Measurements from ENCODE around the gene SLC25A36. TPM values are rescaled to one million over a fixed set of nuclear protein-coding genes. Genes with fewer than 3 reads are reported as not detected.
"Not testable (repeated sequence)": the region's sequence is repeated elsewhere in the genome, so short reads cannot be mapped to it uniquely, and the experiment has no call there.

SLC25A36 gene
- total and polyA plus RNA-seq, 2 of the 4 experiments (the other 2 are of a cell fraction) = 31.3 to 76.7 TPM

- BruUV-seq (replicated peaks); H3K14ac ChIP-seq (replicated peaks; ENCODE audit: low read depth, low read length); ATAC-seq (ENCODE audit: low read depth); in situ Hi-C loops (cut with MboI; ENCODE audit: low sequenced_read_pairs); H3K9ac ChIP-seq (ENCODE audit: low read depth, low read length); H3K9me3 ChIP-seq (ENCODE audit: control insufficient read depth, insufficient read depth, low read length); DNase-seq; H4K91ac ChIP-seq (ENCODE audit: insufficient read depth, low read depth, low read length); H3K4me2 ChIP-seq (ENCODE audit: low read depth, low read length); H3K4ac ChIP-seq (ENCODE audit: low read depth, low read length); H2AK9ac ChIP-seq (replicated peaks; ENCODE audit: low read depth, low read length, poor library complexity); H3K27ac ChIP-seq (ENCODE audit: insufficient read depth, low read length); H3K36me3 ChIP-seq (ENCODE audit: control insufficient read depth, insufficient read depth, low read length); H3K23ac ChIP-seq (ENCODE audit: low read depth, low read length); H3K9me1 ChIP-seq (ENCODE audit: insufficient read depth, low read length); H2AFZ ChIP-seq (replicated peaks; ENCODE audit: low read length, poor library complexity); CTCF ChIA-PET; H2BK20ac ChIP-seq (ENCODE audit: low read depth, low read length); H3K4me3 ChIP-seq (ENCODE audit: insufficient read depth, low read depth, low read length); dilution Hi-C loops (cut with HindIII; ENCODE audit: low sequenced_read_pairs, unreplicated experiment); H3K18ac ChIP-seq (ENCODE audit: low read depth, low read length); H3K27me3 ChIP-seq (ENCODE audit: control insufficient read depth, insufficient read depth, low read length); H2BK5ac ChIP-seq (ENCODE audit: low read depth, low read length, poor library complexity, severe bottlenecking); H2BK120ac ChIP-seq (ENCODE audit: low read depth, low read length); H4K8ac ChIP-seq (ENCODE audit: low read depth in 2 of 2, low read length in 2 of 2); H2BK15ac ChIP-seq (ENCODE audit: low read depth, low read length); intact Hi-C loops (cut with micrococcal nuclease); H3K56ac ChIP-seq (ENCODE audit: extremely low read depth, insufficient read depth, low read length); POLR2A ChIA-PET (ENCODE audit: unreplicated experiment); H4K5ac ChIP-seq (ENCODE audit: low read depth, low read length); H2AK5ac ChIP-seq (ENCODE audit: low read depth, low read length): not testable (repeated sequence)
- H3K79me1 ChIP-seq (ENCODE audit: low read depth in 1 of 2, low read length in 2 of 2) = peaks cover 0 to 50% of the 10 kb centered on the region in 2 experiments
- H4K20me1 ChIP-seq (ENCODE audit: insufficient read depth, low read length) = peaks cover 57% of the 10 kb centered on the region
- H3K4me1 ChIP-seq (ENCODE audit: control insufficient read depth, insufficient read depth, low read length) = peaks cover 14% of the 10 kb centered on the region
- no CpG with 5 or more reads among the region's 5 CpGs for WGBS, 2 experiments (ENCODE audit: extremely low coverage in 2 of 2, insufficient read length in 1 of 2)
Measured at GRCh38 chr3:140951750-140952149, 10.1 kb downstream of the SLC25A36 start.

All from IMR-90 (cell line).